GM18519 (cell line): ENCODE measurements around the gene ACY1.
"Not testable (repeated sequence)": the region's sequence is repeated elsewhere in the genome, so short reads cannot be mapped to it uniquely, and the experiment has no call there.

Source experiments
- ATAC-seq: cut with Tn5 transposase; IDR thresholded peaks from one replicate; pipeline ENCODE4 v1.9.1; 2021; ENCODE audit warnings: mild to moderate bottlenecking, moderate library complexity; ENCODE audit not compliant: unreplicated experiment, low FRiP score

ACY1 gene

GRCh38 chr3:52023101-52023770, 39.9 kb downstream of the ACY1 start:
- ATAC-seq, result no peak

GRCh38 chr3:52023860-52024764, 40.8 kb downstream of the ACY1 start:
- ATAC-seq, result no peak

- ATAC-seq, result no peak
Measured at GRCh38 chr3:52024765-52025452, 41.6 kb downstream of the ACY1 start.

- ATAC-seq, result no peak
Measured at GRCh38 chr3:52025453-52025852, 42.1 kb downstream of the ACY1 start.

GRCh38 chr3:52026041-52026440, 42.7 kb downstream of the ACY1 start:
- no peak for ATAC-seq

- ATAC-seq, result no peak
Measured at GRCh38 chr3:52028572-52028971, 45.2 kb downstream of the ACY1 start.

- ATAC-seq, result no peak
Measured at GRCh38 chr3:52029053-52029452, 45.7 kb downstream of the ACY1 start.

GRCh38 chr3:52029535-52029934, 46.2 kb downstream of the ACY1 start:
- ATAC-seq, result no peak

- no peak for ATAC-seq
Measured at GRCh38 chr3:52030714-52031310, 47.5 kb downstream of the ACY1 start.

GRCh38 chr3:52031896-52032295, 48.6 kb downstream of the ACY1 start:
- no peak for ATAC-seq

- no peak for ATAC-seq
Measured at GRCh38 chr3:52032702-52033408, 49.5 kb downstream of the ACY1 start.

GRCh38 chr3:52033748-52034147, 50.4 kb downstream of the ACY1 start:
- not testable (repeated sequence) for ATAC-seq

- ATAC-seq, result no peak
Measured at GRCh38 chr3:52034212-52034611, 50.9 kb downstream of the ACY1 start.

GRCh38 chr3:52034651-52035050, 51.3 kb downstream of the ACY1 start:
- ATAC-seq, result no peak

- no peak for ATAC-seq
Measured at GRCh38 chr3:52036222-52036694, 52.9 kb downstream of the ACY1 start.

GRCh38 chr3:52036829-52037228, 53.5 kb downstream of the ACY1 start:
- no peak for ATAC-seq

- no peak for ATAC-seq
Measured at GRCh38 chr3:52037291-52037690, 54.0 kb downstream of the ACY1 start.

- no peak for ATAC-seq
Measured at GRCh38 chr3:52038227-52038626, 54.9 kb downstream of the ACY1 start.
